ENCODE measurements around the gene SPATA13. TPM values are rescaled to one million over a fixed set of nuclear protein-coding genes. Genes with fewer than 3 reads are reported as not detected.

SPATA13 gene
- total and polyA plus RNA-seq, 12 donors = 3.3 to 21.4 (median 10.2) TPM

DNA sequence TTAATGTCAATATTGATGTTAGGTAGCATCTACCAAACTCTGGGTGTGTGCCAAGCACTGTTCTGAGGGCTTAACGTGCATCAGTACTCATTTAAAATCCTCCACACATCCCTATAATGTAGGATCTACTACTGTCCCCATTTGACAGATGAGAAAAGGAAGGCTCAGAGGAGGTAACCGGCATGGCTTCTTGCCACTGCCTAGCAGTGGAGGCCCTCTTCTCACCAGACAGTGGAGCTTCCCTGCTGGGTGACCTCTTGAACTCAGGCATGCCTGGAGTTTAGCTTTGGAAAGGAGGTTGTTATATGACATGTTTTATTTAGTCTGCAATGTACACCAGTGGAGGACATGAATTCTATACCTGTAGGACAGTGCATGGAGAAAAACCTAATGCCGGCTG is 2.1 kb downstream of the SPATA13 start:
- TF ChIP-seq, protein P1, sequence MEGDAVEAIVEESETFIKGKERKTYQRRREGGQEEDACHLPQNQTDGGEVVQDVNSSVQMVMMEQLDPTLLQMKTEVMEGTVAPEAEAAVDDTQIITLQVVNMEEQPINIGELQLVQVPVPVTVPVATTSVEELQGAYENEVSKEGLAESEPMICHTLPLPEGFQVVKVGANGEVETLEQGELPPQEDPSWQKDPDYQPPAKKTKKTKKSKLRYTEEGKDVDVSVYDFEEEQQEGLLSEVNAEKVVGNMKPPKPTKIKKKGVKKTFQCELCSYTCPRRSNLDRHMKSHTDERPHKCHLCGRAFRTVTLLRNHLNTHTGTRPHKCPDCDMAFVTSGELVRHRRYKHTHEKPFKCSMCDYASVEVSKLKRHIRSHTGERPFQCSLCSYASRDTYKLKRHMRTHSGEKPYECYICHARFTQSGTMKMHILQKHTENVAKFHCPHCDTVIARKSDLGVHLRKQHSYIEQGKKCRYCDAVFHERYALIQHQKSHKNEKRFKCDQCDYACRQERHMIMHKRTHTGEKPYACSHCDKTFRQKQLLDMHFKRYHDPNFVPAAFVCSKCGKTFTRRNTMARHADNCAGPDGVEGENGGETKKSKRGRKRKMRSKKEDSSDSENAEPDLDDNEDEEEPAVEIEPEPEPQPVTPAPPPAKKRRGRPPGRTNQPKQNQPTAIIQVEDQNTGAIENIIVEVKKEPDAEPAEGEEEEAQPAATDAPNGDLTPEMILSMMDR (IDR thresholded peaks at IDR 0.05) = no peak
- WGBS, 2 donors = 66 to 78% methylated on average over 3 of the region's 3 CpGs
- no peak for ATAC-seq
- Histone ChIP-seq H3K4me3 (peak overlapping the region in 8 of 10 donors; percentile 79 to 96 (median 90)), H3K27ac (no peak overlapping the region), H3K4me1 (peaks cover 0 to 45% (median 21%) of the 10 kb centered on the region in 9 donors), H3K36me3 (peaks cover 0 to 23% (median 0%) of the 10 kb centered on the region in 9 donors), H3K27me3 (peaks cover 0 to 22% (median 6%) of the 10 kb centered on the region in 7 donors), H3K9me3 (no peaks in the 10 kb centered on the region)
- intact Hi-C loops (cut with DNase I) = loop anchor here in 4 of 10 donors (5.0 to 10.0 kb wide), 4 partner anchors 50 to 108 kb away; no protein-coding TSS in a partner anchor
- no peak for DNase-seq

DNA sequence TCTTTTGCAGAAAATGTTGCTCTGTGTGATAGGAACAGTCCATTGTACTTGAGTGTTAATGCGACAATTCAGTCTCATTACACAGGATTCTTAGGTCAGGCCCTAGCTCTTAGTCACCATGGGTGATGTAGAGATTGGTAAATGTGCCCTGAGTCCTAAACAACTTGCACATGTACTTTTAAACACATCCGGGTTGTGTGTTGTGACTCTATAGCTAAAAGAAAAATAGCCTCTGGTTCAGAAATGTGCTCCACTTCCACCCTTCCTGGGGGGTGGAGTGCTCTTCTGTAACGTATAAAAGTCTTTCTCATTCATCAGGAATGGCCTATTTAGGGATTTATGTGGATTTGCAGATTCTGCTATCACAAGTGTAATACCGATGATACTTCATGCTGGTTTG is 5.2 kb downstream of the SPATA13 start:
- DNase-seq = no peak
- intact Hi-C loops (cut with DNase I) = loop anchor here in 1 of 10 donors (10.0 kb wide), 1 partner anchor 111 kb away; no protein-coding TSS in a partner anchor
- no peak for ATAC-seq
- H3K27ac ChIP-seq = peak overlapping the region in 1 of 10 donors; percentile 6
- peaks cover 0 to 20% (median 6%) of the 10 kb centered on the region in 7 donors for H3K27me3 ChIP-seq
- H3K9me3 ChIP-seq = no peaks in the 10 kb centered on the region
- H3K36me3 ChIP-seq = peaks cover 0 to 24% (median 0%) of the 10 kb centered on the region in 9 donors
- H3K4me1 ChIP-seq = peaks cover 0 to 45% (median 13%) of the 10 kb centered on the region in 9 donors
- TF ChIP-seq, protein P1 (IDR thresholded peaks at IDR 0.05) = no peak
- no peak overlapping the region for H3K4me3 ChIP-seq
- 57 to 78% methylated on average over 4 of the region's 4 CpGs for WGBS, 2 donors

DNA sequence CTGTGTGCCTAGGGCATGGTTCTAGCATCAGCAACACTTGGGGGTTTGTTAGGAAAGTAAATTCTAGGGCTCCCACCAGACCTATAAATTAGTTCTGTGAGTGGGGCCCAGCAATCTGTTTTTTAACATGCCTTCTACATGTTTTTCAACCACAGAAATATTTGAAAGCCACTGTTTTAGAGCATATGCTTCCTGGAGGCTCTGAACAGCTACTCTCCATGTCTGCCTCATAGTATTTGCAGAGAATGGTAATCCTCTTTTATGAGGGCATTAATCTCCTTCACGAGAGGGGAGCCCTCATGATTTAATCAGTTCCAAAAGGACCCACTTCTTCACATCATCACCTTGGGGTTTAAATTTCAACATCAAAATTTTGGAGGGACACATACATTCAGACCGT is 6.0 kb downstream of the SPATA13 start:
- intact Hi-C loops (cut with DNase I) = loop anchor here in 1 of 10 donors (10.0 kb wide), 1 partner anchor 112 kb away; no protein-coding TSS in a partner anchor
- no peak overlapping the region for H3K27ac ChIP-seq
- no peak for DNase-seq
- H3K36me3 ChIP-seq = peaks cover 0 to 24% (median 0%) of the 10 kb centered on the region in 9 donors
- peaks cover 0 to 15% (median 6%) of the 10 kb centered on the region in 7 donors for H3K27me3 ChIP-seq
- ATAC-seq = no peak
- TF ChIP-seq, protein P1 (IDR thresholded peaks at IDR 0.05) = no peak
- no peaks in the 10 kb centered on the region for H3K9me3 ChIP-seq
- H3K4me1 ChIP-seq = peaks cover 0 to 40% (median 8%) of the 10 kb centered on the region in 9 donors
- no peak overlapping the region for H3K4me3 ChIP-seq
- 79 to 83% methylated on average over 2 of the region's 2 CpGs for WGBS, 2 donors

DNA sequence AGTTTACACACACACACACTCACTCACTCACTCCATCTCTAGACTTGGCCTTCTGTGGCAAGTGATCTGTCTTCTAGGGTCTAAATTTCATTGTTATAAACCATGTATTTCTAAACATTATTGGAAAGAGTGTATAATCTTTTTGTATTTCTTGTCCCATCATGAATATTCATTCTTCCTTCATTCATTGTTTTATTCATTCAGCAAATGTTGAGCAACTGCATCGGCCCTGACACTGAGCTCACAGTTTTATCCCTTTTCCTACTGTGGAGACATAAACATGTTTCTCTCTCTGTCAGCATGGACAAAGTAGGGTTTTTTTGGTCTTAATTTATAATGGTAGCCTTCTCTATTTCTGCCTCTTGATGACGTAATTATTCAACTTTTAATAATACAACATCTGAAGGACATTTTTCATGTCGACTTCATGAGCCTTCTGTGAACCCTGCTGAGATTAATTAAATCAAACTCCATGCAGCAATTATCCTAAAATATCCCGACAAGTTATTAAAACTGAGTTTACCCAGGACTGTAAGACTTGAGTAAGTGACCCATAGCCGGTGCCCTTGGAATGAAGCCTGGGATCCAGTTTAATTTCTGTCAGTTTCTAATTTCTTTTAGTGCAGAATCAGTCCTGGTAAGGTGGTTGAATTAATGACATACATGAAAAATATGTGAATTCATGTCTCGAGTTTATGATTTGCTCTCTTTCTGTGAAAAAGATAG is 7.3 kb downstream of the SPATA13 start:
- Histone ChIP-seq H3K36me3 (peaks cover 0 to 24% (median 0%) of the 10 kb centered on the region in 9 donors), H3K4me3 (no peak overlapping the region), H3K4me1 (peaks cover 0 to 30% (median 0%) of the 10 kb centered on the region in 9 donors), H3K27ac (no peak overlapping the region), H3K27me3 (peaks cover 0 to 4% (median 0%) of the 10 kb centered on the region in 7 donors), H3K9me3 (no peaks in the 10 kb centered on the region)
- ATAC-seq = no peak
- intact Hi-C loops (cut with DNase I) = loop anchor here in 2 of 10 donors (2.0 to 10.0 kb wide), 2 partner anchors 21 to 113 kb away; no protein-coding TSS in a partner anchor
- 84 to 92% methylated on average over 6 of the region's 6 CpGs for WGBS, 2 donors
- no peak for DNase-seq
- TF ChIP-seq, protein P1 (IDR thresholded peaks at IDR 0.05) = no peak
